CD4-positive, alpha-beta T cell treated with Interleukin-17A for 4 hours (primary cell): Measurements from ENCODE around the gene IMPACT.

Experiments
- DNase-seq: peaks from one replicate; pipeline ENCODE4 v3.0.0-alpha.2; 2020; ENCODE audit warnings: mixed read lengths

IMPACT gene, protein sequence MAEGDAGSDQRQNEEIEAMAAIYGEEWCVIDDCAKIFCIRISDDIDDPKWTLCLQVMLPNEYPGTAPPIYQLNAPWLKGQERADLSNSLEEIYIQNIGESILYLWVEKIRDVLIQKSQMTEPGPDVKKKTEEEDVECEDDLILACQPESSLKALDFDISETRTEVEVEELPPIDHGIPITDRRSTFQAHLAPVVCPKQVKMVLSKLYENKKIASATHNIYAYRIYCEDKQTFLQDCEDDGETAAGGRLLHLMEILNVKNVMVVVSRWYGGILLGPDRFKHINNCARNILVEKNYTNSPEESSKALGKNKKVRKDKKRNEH

DNA sequence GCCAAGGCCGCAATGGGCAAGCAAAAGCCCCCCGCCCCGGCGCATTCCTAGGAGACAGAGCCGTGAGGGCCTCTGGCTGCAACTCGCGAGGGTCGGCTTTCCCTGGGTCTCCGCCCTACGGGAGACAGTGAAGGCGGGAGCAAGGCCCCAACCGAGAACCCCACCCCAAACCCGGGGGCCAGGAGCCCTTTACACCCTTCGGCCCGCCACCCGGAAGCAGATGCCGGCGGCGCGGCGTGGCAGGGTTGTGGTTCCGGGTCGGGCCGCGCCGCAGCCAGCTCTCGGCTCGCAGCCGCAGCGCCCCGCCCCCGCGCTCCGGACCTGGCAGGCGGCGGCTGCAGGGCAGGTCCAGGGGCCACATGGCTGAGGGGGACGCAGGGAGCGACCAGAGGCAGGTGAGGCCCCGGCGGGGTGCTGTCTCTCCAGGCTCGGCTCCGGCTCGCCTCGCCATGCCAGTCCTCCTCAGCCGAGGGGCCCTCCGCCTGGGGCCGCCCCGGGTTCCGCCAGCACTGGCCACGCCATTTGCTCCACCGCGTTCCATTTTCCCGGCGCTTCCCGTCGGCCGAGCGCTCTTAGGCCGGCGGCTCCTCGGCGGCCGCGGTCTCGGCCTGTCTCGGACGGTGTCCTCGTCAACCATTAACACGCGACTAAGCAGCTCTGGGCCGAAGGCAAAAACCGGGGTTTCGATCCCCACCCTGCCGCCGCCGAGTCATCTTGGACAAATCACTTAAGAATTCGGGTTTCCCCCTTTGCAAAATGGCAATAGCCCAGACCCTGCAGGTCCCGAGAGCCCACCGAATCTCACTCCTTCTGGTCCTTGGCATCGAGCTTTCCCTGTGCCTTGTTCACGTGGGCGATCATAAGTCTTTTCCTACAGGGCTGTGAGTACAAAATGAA lies at the start of gene IMPACT:
Gene IMPACT (plus strand): TSS at position 273 of the 897 bp plus-strand sequence. CDS start 87 bp downstream, at position 360.
- peak; percentile 85 for DNase-seq

DNA sequence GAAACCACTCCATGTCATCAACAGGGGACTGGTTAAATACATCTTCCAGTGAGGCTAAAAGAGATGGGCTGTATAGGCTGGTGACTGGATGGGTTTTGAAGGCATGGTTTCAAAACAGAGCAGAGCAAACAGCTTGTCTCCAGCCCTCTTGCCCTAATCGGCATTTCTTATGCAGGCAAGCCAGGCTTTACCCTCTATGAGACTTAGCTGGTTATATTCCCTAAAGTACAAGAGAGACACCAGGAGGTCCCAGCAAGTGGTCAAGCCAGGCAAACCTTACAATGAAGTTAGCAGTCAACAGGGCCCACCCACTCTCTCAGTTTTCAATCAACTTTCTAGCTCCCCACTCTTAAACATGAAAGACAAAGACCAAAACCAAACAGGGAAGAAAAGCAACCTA lies 47.9 kb upstream of the IMPACT start:
- DNase-seq, result no peak

DNA sequence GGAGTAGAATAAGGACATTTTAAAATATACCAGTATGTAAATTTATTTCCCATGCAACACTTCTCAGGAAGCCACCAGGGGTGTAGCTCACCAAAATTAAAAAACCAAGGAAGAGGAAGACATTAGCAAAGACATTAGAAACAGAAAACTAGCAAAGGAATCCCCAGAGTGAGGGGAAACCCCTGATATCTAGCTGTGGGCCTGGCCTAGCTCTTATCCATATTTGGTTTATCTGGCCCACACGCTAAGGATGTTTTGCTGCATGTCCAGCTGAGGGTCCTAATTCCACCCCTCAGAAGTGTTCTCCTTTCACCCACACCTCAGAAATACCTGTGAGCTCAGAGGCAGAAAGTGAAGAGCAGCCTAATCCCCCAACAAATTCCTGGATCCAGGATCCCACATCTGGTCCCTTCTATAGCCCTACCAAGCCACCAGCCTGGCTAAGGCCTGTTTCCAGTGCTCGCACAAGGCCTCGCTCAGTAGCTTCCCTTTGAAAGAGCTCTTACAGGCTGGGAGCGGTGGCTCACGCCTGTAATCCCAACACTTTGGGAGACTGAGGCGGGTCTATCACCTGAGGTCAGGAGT lies 46.2 kb upstream of the IMPACT start:
- no peak for DNase-seq

DNA sequence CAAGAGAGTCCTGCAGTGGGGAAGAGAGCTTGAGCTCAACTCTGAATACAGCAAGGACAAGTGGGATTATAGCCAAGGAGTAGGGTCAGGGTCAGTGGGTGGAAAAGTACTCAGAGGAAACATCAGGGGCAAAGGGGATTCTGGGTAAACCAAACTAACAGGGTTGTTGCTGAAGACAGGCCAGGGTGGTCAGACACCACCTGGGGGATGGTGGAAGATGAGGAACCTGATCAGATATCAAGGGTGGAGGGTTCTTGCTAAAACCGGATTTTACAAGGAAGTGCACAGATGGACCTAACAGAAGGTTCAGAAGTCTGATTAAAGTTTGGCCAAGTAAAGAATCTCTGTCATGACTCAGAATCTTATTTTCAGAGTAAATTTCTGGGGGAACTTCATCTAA lies 45.3 kb upstream of the IMPACT start:
- no peak for DNase-seq

DNA sequence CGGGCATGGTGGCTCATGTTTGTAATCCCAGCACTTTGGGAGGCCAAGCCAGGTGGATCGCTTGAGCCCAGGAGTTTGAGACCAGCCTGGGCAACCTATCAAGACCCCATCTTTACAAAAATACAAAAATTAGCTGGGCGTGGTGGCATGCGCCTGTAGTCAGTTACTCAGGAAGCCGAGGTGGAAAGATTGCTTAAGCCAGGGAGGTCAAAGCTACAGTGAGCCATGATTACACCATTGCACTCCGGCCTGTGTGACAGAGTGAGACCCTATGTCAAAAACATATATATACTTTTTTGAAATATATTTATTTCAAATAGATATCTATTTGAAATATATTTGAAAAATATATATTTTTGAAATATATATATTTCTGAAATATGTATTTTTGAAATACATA lies 39.8 kb upstream of the IMPACT start:
- DNase-seq, result no peak

DNA sequence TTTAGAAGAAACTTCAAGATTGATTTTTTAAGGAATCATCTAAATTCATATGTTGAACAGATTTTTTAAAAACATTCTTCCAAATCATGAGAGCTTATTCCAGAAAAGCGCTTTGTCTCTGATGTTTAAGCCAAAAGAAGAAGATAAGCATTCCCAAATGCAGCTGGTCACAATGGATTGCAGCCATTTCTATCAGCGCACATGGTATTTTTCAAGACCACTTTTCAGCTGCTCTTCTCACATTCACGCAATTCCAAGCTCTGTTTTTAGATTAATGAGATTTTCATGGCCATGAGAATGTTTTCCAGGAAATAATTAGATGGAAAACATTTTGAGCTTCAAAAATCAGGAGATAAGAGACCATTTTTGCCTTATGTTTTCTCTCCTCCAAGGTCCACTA lies 37.5 kb upstream of the IMPACT start:
- no peak for DNase-seq

DNA sequence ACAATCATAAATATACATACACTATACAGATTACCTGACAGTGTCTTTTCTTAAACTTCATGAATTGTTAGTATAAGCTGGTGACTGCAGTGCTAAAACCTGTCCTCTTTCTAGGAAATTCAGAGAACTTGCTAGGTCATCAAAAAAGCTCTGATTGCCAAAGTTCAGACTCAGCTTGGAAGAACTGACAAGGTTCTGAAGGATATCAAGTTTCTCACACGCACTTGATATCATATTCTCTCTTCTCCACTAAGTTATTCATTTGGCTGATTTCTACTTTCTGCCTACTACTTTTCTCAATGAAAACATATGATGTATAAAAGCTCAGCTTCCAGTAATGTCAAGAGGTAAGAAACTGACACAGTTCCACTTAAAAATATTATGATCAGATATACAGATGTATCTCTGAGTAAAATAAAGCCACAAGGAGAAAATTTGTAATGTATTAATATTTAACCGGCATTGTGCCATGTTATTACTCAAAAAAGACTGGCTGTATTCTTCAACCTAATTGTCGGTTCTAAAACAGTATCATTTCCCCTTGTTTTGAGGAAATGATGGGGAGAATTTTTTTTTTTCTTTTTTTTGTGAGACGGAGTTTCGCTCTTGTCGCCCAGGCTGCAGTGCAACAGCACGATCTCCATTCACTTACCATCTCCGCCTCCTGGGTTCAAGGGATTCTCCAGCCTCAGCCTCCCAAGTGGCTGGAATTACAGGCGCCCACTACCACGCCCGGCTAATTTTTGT lies 31.2 kb upstream of the IMPACT start:
- no peak for DNase-seq

DNA sequence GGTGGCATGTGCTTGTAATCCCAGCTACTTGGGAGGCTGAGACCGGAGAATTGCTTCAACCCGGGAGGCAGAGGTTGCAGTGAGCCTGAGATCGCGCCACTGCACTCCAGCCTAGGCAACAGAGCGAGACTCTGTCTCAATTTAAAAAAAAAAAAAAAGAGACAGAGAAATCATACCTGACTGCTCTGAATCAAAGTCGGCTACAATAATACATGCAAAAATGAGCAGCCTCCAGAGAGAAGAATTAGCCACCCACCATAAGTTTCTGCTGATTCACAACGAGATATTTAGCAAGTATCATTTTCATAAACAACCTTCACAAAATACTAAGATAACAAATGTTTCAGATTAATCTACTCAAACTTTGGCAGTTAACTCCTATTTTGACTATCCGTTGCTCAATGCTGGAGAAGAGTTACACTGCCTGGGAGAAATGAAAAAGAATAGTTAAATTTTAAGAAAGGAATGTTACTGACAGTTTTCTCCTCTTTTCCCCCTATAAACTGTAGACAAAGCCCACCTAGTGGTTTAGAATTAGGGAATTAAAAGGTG lies 30.3 kb upstream of the IMPACT start:
- no peak for DNase-seq

DNA sequence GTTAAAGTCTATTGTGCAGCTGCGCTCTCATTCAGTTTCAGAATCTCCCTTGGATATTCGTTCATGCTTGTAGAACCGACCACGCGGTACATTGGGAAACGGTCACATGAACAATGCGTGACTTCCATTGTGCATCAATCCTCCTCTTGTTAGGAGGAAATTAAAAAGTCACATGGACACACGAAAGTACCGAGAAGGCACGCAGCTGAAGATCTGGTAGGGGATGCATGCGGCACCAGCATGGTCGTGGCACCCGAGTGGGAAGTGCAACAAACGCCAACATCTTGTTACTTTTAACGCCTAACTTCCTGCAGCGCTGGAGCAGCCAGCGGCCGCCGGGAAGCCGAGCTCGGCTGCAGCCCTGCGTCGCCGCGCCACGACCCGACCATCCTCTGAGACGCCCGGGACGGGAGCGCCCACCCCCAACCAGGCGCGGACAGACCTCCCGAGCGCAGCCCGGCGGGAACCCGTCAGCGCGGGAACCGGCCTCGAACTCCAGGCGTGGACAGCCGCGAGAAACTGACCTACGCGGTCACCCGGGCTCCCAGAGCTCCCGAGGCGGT lies 29.3 kb upstream of the IMPACT start:
- DNase-seq, result peak; percentile 42

DNA sequence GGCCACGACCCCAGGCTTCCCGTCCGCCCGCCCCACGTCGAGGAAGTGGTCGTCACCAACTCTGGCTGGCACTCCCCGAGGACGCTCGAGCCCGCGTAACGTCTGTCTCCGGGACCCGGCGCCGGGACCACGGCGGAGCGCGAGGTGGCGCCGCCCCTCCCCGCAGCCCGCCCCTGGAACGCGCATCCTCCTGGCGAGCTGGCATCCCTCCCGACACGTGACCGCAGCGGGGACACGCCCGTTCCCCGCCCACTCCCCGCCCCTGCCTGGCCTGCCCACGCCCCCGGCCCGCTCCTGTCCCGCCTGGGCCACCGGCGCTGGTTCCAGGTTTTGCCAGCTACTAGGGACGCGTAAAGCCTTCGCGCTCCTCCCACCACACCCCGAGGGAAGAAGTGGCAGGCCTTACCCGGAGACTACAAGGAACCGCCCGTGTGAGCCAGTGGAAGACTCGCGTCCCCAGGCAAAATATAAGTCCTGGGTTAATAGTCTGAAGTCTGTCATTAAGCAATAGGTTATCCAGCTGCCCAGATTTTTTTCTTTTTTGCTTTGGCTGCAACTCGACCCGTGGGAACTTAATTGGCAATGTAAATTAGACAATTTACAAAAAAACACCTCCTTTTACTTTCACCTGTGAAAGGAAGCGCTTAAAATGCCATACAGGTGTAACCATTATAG lies 28.6 kb upstream of the IMPACT start, which contains the start of gene OSBPL1A:
Gene OSBPL1A (minus strand): TSS at position 131 of the 675 bp plus-strand sequence. CDS start 20,291 bp downstream, outside the sequence.
- peak; percentile 88 for DNase-seq

DNA sequence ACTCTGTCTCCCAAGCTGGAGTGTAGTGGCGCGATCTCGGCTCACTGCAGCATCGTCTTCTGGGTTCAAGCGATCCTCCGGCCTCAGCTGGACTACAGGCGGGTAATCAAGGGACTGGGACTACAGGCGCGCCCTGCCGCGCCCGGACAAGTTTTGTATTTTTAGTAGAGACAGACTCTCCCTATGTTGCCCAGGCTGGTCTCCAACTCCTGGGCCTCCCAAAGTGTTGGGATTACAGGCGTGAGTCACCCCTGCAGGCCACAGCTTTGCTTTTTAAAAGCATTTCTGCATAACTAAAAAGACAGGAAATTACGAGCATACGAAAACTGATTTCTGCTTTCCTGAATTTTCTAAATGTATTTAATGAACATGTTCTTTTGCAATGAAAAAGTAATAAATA lies 27.9 kb upstream of the IMPACT start:
- no peak for DNase-seq

DNA sequence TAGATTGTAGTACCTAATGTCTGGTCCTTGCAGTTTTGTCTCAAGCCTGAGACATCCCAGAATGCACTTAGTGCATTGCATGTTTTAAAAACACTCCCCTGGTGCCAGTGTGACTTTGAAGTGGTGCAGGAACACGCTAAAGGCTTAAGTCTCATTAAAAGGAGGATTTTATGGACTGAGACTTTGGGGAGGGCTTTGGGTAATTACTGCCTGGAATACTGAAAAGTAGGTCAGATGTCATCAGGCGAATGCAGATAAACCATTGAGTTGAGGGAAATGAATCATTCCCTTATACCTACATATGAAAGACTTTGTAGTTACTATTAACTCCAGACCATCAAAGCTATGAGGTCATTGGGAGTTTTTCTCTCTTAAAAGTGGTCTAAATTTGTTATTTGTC lies 25.9 kb upstream of the IMPACT start:
- DNase-seq, result no peak

DNA sequence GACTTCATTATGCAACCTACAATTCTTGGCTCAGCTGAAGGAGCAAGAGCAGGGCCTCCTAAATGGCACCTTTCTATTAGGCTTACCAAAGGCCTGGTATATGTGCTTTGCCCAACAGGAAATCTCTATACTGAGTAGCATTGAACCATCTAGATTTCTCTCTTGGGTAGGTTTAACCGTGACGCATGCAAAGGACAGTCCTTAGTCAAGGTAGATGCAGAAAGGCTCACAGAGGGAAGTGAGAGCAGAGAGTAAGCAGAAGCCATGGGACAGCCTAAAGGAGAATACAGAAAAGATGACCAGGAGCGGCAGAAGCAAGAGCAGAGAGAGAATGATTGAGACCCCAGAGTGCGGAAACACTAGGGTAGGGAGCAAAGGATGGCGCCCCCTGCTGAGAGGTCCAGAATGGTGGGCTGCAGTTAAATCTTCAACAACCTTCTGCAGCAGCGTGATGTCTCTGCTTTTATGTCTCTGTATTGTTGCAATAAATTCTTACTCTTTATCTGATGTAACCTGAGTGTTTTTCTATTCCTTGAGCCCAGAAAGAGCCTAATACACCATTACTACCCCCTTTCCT lies 24.2 kb upstream of the IMPACT start:
- DNase-seq, result peak; percentile 29

DNA sequence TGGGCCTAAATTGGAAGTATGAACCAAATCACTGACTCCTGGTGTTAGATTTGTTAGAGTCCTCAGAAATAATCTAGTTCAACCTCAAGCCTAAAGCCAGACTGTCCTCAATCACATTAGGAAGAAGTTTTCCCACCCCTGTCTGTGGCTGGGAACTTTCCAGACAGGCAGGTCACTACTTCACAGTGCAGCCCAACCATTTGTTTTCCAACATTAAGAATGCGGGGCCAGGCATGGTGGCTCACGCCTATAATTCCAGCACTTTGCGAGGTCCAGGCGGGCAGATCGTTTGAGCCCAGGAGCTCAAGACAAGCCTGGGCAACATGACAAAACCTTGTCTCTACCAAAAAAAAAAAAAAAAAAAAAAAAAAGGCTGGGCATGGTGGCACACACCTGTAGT lies 23.4 kb upstream of the IMPACT start:
- DNase-seq, result no peak

DNA sequence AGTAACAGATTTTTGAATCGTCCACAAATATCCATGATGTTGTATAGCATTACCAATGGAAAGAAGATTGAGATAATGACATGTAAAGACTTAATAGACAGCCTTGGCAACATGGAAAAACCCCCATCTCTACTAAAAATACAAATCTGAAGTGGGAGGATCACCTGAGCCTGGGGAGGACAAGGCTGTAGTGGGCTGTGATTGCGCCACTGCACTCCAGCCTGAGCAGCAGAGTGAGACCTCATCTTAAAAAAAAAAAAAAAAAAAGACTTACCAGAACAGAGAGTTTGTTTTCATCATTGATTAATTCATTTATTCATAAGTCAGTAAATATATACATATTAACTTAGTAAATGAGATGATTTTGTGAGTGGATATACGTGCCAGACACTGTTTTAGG lies 21.9 kb upstream of the IMPACT start:
- DNase-seq, result no peak

DNA sequence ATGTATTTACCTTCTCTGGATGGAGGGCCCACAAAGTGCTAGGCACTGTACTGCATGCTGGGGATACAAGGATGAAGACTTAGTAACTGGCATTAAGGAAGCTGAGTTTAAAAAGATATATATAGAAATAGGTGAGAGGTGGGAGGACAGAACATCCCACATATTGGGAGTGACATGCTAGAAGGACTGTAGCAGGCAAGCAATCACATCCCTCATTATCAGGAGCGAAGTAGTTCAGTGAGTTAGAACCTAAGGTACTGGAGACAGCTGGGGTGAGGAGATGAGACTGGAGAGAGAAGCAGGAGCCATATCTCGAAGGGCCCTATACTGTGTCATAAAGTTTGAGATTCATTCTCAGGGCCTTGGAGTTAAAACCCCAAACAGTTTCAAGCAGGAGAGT lies 18.0 kb upstream of the IMPACT start:
- DNase-seq, result no peak

DNA sequence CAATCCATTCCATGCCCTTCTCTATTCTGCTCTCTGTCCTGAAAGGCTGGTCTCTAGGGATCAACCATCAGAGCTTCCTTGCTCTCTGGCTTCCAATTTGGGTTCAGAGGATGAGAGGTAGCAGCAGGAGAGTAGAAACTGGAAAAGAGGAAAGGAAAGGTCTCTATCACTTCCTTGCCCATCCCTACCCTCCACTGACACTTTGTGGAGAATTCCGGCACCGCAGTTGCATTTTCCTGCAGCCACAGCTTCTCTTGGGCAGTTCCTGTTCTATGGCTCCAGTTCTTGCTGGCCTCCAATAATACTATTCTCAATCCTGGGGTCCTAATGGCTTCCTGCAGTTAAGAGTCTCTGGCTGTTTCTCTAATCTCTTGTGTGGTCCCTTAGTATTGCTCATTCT lies 13.3 kb upstream of the IMPACT start:
- DNase-seq, result no peak

DNA sequence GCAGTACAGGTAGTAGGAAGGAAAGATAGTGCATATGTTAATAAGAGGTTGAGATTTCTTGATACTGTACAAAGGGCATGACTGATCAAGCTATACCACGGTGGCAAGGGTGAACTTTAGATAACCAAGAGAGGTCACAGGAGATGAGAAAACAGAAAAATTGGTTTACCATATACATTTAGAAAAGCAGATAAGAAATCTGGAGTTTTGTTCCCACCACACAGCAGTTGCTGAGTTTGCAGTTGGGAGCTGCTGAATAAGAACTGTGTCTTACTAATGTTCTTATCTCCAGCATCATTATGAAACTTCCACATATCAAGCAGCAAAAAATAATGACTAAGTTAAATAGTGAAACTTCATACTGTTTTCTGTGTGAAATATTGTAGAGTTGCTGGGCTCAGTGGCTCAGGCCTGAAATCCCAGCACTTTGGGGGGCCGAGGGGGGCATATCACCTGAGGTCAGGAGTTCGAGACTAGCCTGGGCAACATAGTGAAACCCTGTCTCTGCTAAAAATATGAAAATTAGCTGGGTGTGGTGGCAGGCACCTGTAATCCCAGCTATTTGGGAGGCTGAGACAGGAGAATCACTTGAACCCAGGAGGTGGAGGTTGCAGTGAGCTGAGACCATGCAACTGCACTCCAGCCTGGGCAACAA lies 12.0 kb upstream of the IMPACT start:
- DNase-seq, result no peak

DNA sequence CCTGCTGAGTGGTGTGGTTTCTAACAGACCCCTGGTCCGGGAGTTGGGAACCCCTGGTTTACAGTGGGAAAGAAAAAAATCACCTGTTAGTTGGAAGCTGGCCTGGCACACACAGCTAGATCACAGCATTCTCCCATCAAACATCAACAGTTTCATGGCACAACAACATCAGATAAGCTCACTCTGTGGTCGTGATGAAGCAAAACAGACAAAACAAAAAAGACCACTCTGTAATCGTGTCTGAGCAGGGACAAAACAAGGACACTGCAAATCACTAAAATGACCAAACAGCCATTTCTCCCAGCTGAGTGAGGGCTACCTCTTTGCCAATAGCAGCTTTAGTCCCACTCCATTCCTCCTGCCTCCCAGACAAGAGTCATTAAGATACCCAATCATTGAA lies 9.0 kb upstream of the IMPACT start:
- no peak for DNase-seq

DNA sequence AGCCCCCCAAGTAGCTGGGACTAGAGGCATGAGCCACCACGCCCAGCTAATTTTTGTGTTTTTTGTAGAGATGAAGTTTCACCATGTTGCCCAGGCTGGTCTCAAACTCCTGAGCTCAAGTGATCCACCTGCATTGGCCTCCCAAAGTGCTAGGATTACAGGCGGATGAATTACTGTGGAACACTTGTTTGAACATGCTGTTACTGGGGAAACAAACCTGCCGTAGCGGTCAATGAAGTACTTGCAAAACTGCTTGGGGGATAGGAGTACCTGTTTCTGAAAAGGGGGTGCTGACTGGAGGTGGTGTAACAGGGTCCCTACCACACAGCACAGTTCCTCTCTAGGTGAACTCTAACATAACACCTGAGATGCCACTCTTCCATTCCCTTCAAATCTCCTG lies 5.9 kb upstream of the IMPACT start:
- no peak for DNase-seq

DNA sequence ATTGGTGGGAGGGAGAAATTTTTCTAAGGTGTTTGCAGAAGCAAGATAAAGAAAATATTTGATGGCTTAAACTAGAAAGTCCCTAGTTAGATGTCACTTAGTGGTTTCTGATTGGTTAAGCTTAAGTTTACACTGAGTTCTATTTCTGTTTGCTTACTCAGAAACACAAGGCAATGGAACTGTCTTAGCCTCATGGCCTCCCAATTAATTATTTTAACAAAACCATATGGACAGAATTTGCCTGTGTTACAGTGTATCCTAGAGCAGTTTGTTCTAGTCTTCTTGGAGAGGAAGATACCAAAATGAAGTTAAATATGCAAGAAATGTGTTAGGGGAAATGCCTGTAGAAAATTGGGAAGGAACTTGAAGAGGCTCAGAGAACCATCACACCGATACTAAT lies 4.6 kb upstream of the IMPACT start:
- no peak for DNase-seq
